ENCODE data around the gene C2orf68.

C2orf68 gene

DNA sequence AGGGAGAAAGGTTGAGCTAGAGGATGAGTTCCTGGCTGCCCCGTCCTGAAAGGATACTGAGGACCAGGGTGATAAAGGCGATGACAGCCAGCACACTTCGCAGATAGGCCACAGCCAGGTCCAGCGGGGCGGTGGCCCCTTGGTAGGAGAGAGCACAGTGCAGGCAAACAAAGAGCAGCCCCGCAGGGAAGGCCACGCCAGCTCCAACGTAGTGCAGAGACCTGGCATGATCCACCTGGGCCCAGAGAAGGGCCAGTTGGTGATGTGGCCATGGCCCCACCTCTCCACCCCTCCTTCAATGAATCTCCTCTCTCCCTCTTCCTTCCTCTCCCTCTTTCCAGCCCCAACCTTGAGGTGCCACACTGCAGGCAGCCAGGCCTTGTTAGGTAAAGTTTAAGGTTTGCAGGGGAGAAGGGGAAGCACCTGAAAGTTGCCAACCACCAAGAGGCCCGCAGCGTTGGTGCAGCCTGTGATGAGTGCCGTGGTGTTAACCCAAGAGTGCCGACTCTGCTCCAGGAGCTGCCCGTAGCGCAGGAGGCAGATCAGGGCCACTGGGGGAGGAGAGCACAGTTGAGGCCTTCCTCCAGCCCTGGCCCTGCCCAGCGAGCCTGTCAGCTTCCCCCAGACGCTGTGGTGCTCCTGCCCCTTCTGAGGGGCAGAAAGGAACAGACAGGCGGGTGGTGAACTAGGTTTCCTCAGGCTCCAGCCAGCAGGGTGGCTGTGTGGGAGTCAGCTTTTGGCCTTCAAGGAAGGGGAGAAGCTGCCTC is 12.2 kb downstream of the C2orf68 start:
- no peak for TF ChIP-seq CTCF (IDR thresholded peaks at IDR 0.05; ENCODE audit: low read depth, low read length)
- DNase-seq (ENCODE audit: low read depth in 2 of 2): no peak
- no peak overlapping the region for H3K4me3 ChIP-seq (replicated peaks in 1 of 2; ENCODE audit: low read depth in 2 of 2, low read length in 2 of 2)

DNA sequence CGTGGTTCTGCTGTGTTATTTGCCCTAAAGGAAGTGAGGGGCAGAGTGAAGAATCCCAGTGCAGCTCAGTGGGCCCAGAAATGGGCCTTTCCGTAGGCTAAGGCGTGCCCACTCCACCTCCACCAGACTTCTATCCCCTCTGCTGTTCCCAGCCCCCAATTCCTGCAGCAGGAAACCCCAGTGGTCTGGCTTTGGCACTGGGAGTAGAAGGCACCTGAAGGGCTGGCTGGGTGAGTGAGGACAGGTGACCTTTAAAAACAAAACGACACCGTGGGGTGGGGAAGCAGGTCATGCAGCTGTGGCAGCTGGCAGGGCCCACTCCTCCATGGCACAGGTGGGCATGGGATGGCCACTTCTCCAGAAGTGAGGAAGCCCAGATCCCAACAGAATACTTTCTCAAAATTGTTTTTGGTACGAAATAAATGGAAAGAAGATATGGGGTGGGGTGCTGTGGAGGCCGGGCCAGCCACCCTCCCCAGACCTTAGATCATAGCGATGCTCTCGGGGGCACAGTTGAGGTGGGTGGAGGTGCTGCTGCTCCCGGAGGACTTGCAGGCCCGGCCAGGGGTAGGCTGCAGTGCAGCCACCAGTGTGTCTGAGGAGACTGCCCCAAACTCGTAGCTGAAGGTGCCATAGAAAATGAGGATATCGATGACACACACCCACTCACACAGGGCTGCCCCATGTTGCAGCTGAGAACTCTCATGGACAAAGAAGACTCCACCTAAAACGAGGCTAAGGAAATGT is 13.1 kb downstream of the C2orf68 start:
- TF ChIP-seq CTCF (IDR thresholded peaks at IDR 0.05; ENCODE audit: low read depth, low read length): no peak
- H3K4me3 ChIP-seq (replicated peaks in 1 of 2; ENCODE audit: low read depth in 2 of 2, low read length in 2 of 2): no peak overlapping the region
- no peak for DNase-seq (ENCODE audit: low read depth in 2 of 2)

DNA sequence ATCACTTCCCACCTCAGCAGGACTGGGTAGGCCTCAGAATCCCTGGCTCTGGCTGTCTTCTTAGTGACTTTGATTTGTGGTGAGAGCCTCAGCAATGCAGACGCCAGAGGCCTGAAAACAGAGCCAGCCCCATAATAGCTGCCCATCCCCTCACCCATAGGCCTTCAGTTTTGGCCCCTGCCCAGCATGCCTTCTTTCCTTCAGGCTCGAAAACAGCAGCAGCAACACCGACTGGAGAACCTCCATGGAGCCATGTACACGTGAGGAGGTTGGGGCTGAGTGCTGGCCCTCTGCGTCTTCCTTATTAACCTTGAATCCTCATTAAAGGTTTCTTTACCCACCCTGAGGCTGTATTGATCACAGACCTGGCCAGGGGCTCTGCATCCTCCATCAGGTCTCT is 14.6 kb downstream of the C2orf68 start:
- TF ChIP-seq CTCF (IDR thresholded peaks at IDR 0.05; ENCODE audit: low read depth, low read length): no peak
- no peak overlapping the region for H3K4me3 ChIP-seq (replicated peaks in 1 of 2; ENCODE audit: low read depth in 2 of 2, low read length in 2 of 2)
- no peak for DNase-seq (ENCODE audit: low read depth in 2 of 2)

GRCh38 chr2:85596486-85597143 is 15.3 kb downstream of the C2orf68 start:
- no peak for TF ChIP-seq CTCF (IDR thresholded peaks at IDR 0.05; ENCODE audit: low read depth, low read length)
- peak overlapping the region; percentile 79 to 97 for H3K4me3 ChIP-seq (replicated peaks in 1 of 2; ENCODE audit: low read depth in 2 of 2, low read length in 2 of 2)
- no peak for DNase-seq (ENCODE audit: low read depth in 2 of 2)

DNA sequence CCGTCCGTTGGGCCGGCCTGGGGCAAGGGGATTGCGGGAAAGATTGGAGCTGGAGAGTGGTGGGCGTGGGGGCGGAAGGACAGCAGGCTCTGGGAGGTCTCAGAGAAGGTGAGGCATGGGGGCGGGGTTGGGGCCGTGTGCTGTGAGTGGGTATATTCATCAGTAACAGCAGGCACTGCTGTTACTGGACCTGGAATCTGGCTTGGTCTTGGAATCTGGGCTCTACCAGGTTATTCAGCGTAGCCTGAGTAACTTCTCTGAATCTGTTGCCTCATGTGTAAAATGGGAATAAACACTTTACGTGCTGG is 15.9 kb downstream of the C2orf68 start:
- DNase-seq (ENCODE audit: low read depth in 2 of 2): no peak

More for the DNA sequence above, 15.9 kb downstream of the C2orf68 start:
- no peak for TF ChIP-seq CTCF (IDR thresholded peaks at IDR 0.05; ENCODE audit: low read depth, low read length)
- H3K4me3 ChIP-seq (replicated peaks in 1 of 2; ENCODE audit: low read depth in 2 of 2, low read length in 2 of 2): peak overlapping the region; percentile 79 to 97
